K562 (cell line): ENCODE data around the gene THEMIS.

Experiments
- CBX5 ChIP-seq: IDR thresholded peaks from 2 replicates; pipeline ENCODE4 v1.6.1; 2014; ENCODE audit warnings: low read depth, borderline replicate concordance
- CREM ChIP-seq: IDR thresholded peaks from 2 replicates; pipeline ENCODE4 v1.6.1; 2014; ENCODE audit warnings: antibody characterized with exemption, low read depth
- CTCF ChIP-seq, 3 experiments: IDR thresholded peaks in 2 of 3; conservative IDR thresholded peaks in 1 of 3; 2 replicates each; pipeline ENCODE4 v1.5.1; 2011 to 2012; ENCODE audit warnings: low read length in 3 of 3, mild to moderate bottlenecking in 3 of 3, control low read depth in 2 of 3, improper control_type of control experiment in 1 of 3, inconsistent platforms in 1 of 3, low read depth in 1 of 3, mixed read lengths in 1 of 3, moderate library complexity in 1 of 3; ENCODE audit not compliant: insufficient read depth in 2 of 3
- FOXM1 ChIP-seq, 2 experiments: fragments of 450-650 bp in 1 of 2; sonication (generic) in 1 of 2; formaldehyde crosslinking in 1 of 2; IDR thresholded peaks; 2 replicates each; pipeline versions ENCODE4 v1.6.1 to v1.9.0; 2017 to 2022; ENCODE audit warnings: low read depth in 2 of 2, mild to moderate bottlenecking in 2 of 2, missing genetic modification reagents in 1 of 2, moderate library complexity in 1 of 2
- GABPA ChIP-seq: fragments of 200-800 bp; sonication (Bioruptor generic); conservative IDR thresholded peaks from 2 replicates; pipeline ENCODE4 v1.6.1; 2016; ENCODE audit warnings: low read depth, missing genetic modification characterization, missing compliant biosample characterization
- HDAC1 ChIP-seq, 2 experiments: fragments of 450-650 bp; IDR thresholded peaks; 2 replicates each; pipeline ENCODE4 v1.6.1; 2016 to 2017; ENCODE audit warnings: inconsistent platforms in 1 of 2, mild to moderate bottlenecking in 1 of 2, moderate library complexity in 1 of 2
- KDM1A ChIP-seq, 2 experiments: fragments of 450-650 bp; IDR thresholded peaks; 2 replicates each; pipeline ENCODE4 v1.6.1; 2016; ENCODE audit warnings: mild to moderate bottlenecking in 2 of 2
- NFRKB ChIP-seq: fragments of 450-650 bp; IDR thresholded peaks from 2 replicates; pipeline ENCODE4 v1.6.1; 2016; ENCODE audit warnings: low read depth
- SIX5 ChIP-seq, 2 experiments: IDR thresholded peaks; 2 replicates each; pipeline ENCODE4 v1.6.1; 2011; ENCODE audit warnings: low read length in 2 of 2, borderline replicate concordance in 1 of 2, low read depth in 1 of 2, mild to moderate bottlenecking in 1 of 2, moderate library complexity in 1 of 2; ENCODE audit not compliant: insufficient read depth in 1 of 2
- YY1 ChIP-seq, 3 experiments: IDR thresholded peaks; 2 replicates each; pipeline ENCODE4 v1.6.1; 2011; ENCODE audit warnings: low read length in 2 of 3, mild to moderate bottlenecking in 2 of 3, moderate library complexity in 2 of 3, borderline replicate concordance in 1 of 3, control low read depth in 1 of 3, low read depth in 1 of 3; ENCODE audit not compliant: insufficient read depth in 3 of 3, insufficient replicate concordance in 2 of 3, control insufficient read depth in 1 of 3, insufficient read length in 1 of 3; ENCODE audit errors: extremely low read depth in 1 of 3
- ZBTB26 ChIP-seq: fragments of 450-650 bp; formaldehyde crosslinking; IDR thresholded peaks from 2 replicates; pipeline ENCODE4 v1.4.0; 2022; ENCODE audit warnings: missing genetic modification characterization
- ZBTB43 ChIP-seq: sonication (generic); formaldehyde crosslinking; IDR thresholded peaks from 2 replicates; pipeline ENCODE4 v1.8.0; 2023; ENCODE audit warnings: mild to moderate bottlenecking, missing genetic modification reagents
- ZNF263 ChIP-seq: sonication (generic); formaldehyde crosslinking; IDR thresholded peaks from 2 replicates; pipeline ENCODE4 v1.8.0; 2022; ENCODE audit warnings: mild to moderate bottlenecking, missing genetic modification reagents, borderline replicate concordance

- no peak for TF ChIP-seq ZBTB26 (CRISPR knock-in tag)
- TF ChIP-seq GABPA (tag), result no peak
- no peak for TF ChIP-seq CTCF (IDR thresholded peaks at IDR 0.05 in 2 of 3, conservative IDR thresholded peaks at IDR 0.05 in 1 of 3; ENCODE audit: insufficient read depth in 2 of 3, low read depth in 1 of 3, low read length in 3 of 3)
- TF ChIP-seq KDM1A (IDR thresholded peaks at IDR 0.05), result no peak
- TF ChIP-seq HDAC1 (IDR thresholded peaks at IDR 0.05), result no peak
- TF ChIP-seq NFRKB, result no peak
- TF ChIP-seq CBX5, result no peak
- no peak for TF ChIP-seq FOXM1 (IDR thresholded peaks at IDR 0.05; ENCODE audit: low read depth)
- TF ChIP-seq FOXM1 (CRISPR knock-in tag; IDR thresholded peaks at IDR 0.05; ENCODE audit: low read depth), result no peak
- no peak for TF ChIP-seq SIX5 (IDR thresholded peaks at IDR 0.05; ENCODE audit: borderline replicate concordance in 1 of 2, insufficient read depth in 1 of 2, low read depth in 1 of 2, low read length in 2 of 2)
- no peak for TF ChIP-seq CREM
- no peak for TF ChIP-seq ZNF263 (CRISPR knock-in tag)
- no peak for TF ChIP-seq ZBTB43
- TF ChIP-seq YY1 (IDR thresholded peaks at IDR 0.05; ENCODE audit: borderline replicate concordance in 1 of 3, control insufficient read depth in 1 of 3, extremely low read depth in 1 of 3, insufficient read depth in 3 of 3, insufficient read length in 1 of 3, insufficient replicate concordance in 2 of 3, low read depth in 1 of 3, low read length in 2 of 3), result no peak
Observed at GRCh38 chr6:127807806-127808517, 92.9 kb downstream of the THEMIS start.
